HepG2 (cell line): ENCODE results near the gene ADH1B. TPM values are rescaled to one million over a fixed set of nuclear protein-coding genes. Genes with fewer than 3 reads are reported as not detected.

Experiments used
- FOXK1 ChIP-seq: sonication (generic); formaldehyde crosslinking; IDR thresholded peaks from 2 replicates; pipeline ENCODE4 v1.4.0; 2020; ENCODE audit warnings: low read depth, missing genetic modification reagents, borderline replicate concordance
- GABPB1 ChIP-seq: IDR thresholded peaks from 2 replicates; pipeline ENCODE4 v1.6.1; 2016; ENCODE audit warnings: mild to moderate bottlenecking, missing genetic modification reagents, moderate library complexity, missing compliant biosample characterization
- MYNN ChIP-seq: sonication (generic); formaldehyde crosslinking; IDR thresholded peaks from 2 replicates; pipeline ENCODE4 v1.4.0; 2020; ENCODE audit warnings: mild to moderate bottlenecking, low read depth, missing genetic modification reagents
- SRSF4 ChIP-seq: fragments of 200-400 bp; formaldehyde crosslinking; IDR thresholded peaks from one replicate; pipeline ENCODE4 v1.6.1; 2018; ENCODE audit warnings: mild to moderate bottlenecking, low read depth, low read length, moderate library complexity; ENCODE audit not compliant: poor library complexity, severe bottlenecking
- ZNF556 ChIP-seq: sonication (generic); formaldehyde crosslinking; IDR thresholded peaks from 2 replicates; pipeline ENCODE4 v1.4.0; 2020; ENCODE audit warnings: mild to moderate bottlenecking, missing genetic modification reagents, borderline replicate concordance
- polyA plus RNA-seq, 8 experiments: library from polyadenylated mRNA; depleted of rRNA in 3 of 8; stranded (reverse) in 7 of 8; unstranded in 1 of 8; fragments of >200 nt; fragmentation: Illumina TruSeq in 4 of 8; extraction: Trizol in 4 of 8; gene quantifications; 2 replicates each; pipeline versions ENCODE4 v1.2.1 to v1.2.3, GENCODE V29; 2011 to 2016; ENCODE audit warnings: low read depth in 4 of 8, missing spikeins in 1 of 8, mixed read lengths in 1 of 8; ENCODE audit not compliant: insufficient read depth in 1 of 8
- total RNA-seq, 5 experiments: library from RNA; depleted of rRNA; stranded (reverse); fragments of >200 nt; fragmentation: Illumina TruSeq; extraction: Trizol; gene quantifications; 2 replicates each; pipeline ENCODE4 v1.2.3, GENCODE V29; 2016; ENCODE audit warnings: low read depth in 1 of 5
- TF ChIP-seq, protein P1 (sequence below): sonication (generic); formaldehyde crosslinking; conservative IDR thresholded peaks from 2 replicates; pipeline ENCODE4 v1.4.0; 2020; ENCODE audit warnings: missing genetic modification reagents
- TF ChIP-seq, protein P2 (sequence below): IDR thresholded peaks from 2 replicates; pipeline ENCODE4 v1.6.1; 2016; ENCODE audit warnings: missing compliant biosample characterization, missing genetic modification reagents, borderline replicate concordance
- TF ChIP-seq, protein P3 (sequence below): sonication (generic); formaldehyde crosslinking; IDR thresholded peaks from 2 replicates; pipeline ENCODE4 v1.5.1; 2020; ENCODE audit warnings: mild to moderate bottlenecking, missing genetic modification reagents, borderline replicate concordance

ADH1B gene
- total and polyA plus RNA-seq, 2 of the 13 experiments (the other 11 are each of a cell fraction or from before 2014, with no cell fraction given): 0.05 to 0.40 TPM

DNA sequence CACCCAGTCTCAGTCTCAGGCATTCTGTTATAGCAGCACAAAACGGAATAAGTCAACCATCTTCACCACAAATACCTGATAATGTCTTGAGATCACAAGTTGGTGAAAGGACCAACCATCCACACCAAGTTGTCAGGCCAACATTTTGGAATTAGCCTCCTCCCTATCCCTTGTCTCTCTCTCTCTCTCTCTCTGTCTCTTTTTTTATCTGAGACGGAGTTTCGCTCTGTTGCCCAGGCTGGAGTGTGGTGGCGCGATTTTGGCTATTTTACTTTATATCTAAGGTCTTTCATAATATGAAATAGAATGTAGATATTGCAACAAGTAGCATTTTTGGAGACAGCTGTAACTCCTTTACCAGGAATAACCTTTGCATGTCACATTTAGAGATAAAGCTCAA is 46.2 kb downstream of the ADH1B start (continued):
- TF ChIP-seq, protein P1, sequence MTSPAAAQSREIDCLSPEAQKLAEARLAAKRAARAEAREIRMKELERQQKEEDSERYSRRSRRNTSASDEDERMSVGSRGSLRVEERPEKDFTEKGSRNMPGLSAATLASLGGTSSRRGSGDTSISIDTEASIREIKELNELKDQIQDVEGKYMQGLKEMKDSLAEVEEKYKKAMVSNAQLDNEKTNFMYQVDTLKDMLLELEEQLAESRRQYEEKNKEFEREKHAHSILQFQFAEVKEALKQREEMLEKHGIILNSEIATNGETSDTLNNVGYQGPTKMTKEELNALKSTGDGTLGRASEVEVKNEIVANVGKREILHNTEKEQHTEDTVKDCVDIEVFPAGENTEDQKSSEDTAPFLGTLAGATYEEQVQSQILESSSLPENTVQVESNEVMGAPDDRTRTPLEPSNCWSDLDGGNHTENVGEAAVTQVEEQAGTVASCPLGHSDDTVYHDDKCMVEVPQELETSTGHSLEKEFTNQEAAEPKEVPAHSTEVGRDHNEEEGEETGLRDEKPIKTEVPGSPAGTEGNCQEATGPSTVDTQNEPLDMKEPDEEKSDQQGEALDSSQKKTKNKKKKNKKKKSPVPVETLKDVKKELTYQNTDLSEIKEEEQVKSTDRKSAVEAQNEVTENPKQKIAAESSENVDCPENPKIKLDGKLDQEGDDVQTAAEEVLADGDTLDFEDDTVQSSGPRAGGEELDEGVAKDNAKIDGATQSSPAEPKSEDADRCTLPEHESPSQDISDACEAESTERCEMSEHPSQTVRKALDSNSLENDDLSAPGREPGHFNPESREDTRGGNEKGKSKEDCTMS (CRISPR knock-in tag): no peak
- TF ChIP-seq MYNN (CRISPR knock-in tag) (no peak), SRSF4 (no peak), GABPB1 (CRISPR knock-in tag) (no peak), ZNF556 (CRISPR knock-in tag) (no peak), FOXK1 (CRISPR knock-in tag) (no peak)
- TF ChIP-seq, protein P2, sequence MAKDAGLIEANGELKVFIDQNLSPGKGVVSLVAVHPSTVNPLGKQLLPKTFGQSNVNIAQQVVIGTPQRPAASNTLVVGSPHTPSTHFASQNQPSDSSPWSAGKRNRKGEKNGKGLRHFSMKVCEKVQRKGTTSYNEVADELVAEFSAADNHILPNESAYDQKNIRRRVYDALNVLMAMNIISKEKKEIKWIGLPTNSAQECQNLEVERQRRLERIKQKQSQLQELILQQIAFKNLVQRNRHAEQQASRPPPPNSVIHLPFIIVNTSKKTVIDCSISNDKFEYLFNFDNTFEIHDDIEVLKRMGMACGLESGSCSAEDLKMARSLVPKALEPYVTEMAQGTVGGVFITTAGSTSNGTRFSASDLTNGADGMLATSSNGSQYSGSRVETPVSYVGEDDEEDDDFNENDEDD (CRISPR knock-in tag): no peak
- TF ChIP-seq, protein P3, sequence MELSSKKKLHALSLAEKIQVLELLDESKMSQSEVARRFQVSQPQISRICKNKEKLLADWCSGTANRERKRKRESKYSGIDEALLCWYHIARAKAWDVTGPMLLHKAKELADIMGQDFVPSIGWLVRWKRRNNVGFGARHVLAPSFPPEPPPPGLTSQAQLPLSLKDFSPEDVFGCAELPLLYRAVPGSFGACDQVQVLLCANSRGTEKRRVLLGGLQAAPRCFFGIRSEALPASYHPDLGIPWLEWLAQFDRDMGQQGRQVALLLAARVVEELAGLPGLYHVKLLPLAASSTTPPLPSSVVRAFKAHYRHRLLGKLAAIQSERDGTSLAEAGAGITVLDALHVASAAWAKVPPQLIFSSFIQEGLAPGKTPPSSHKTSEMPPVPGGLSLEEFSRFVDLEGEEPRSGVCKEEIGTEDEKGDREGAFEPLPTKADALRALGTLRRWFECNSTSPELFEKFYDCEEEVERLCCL (CRISPR knock-in tag): no peak
